H1 (cell line): ENCODE data around the gene ARHGEF35. TPM values are rescaled to one million over a fixed set of nuclear protein-coding genes. Genes with fewer than 3 reads are reported as not detected.

Source experiments
- CTCF ChIA-PET: fragments of 300-600 bp; sonication (Branson Sonifier 250); formaldehyde crosslinking; loops from one replicate; lab custom pipeline; 2021; ENCODE audit not compliant: partially characterized antibody; lab: Charles Lee
- POLR2A ChIA-PET: fragments of 300-600 bp; sonication (Branson Sonifier 250); formaldehyde crosslinking; loops from one replicate; lab custom pipeline; 2021; ENCODE audit warnings: inconsistent platforms; ENCODE audit not compliant: partially characterized antibody; lab: Charles Lee
- DNase-seq, 2 experiments: peaks; one replicate each; pipeline versions ENCODE4 v3.0.0 to v3.0.0-alpha.2; 2010 to 2022; ENCODE audit warnings: low spot score in 2 of 2, low read depth in 1 of 2, mixed read lengths in 1 of 2
- FAIRE-seq: peaks from 2 replicates; lab custom pipeline; 2011; peaks lifted over from hg19 to GRCh38; lab: Jason Lieb, UNC
- H2AFZ ChIP-seq: 2 replicates; pipeline ENCODE4 v1.8.1; 2012; ENCODE audit warnings: low read length, inconsistent platforms
- H2AK5ac ChIP-seq: 2 replicates; pipeline ENCODE4 v1.6.1; 2013; ENCODE audit warnings: low read depth, low read length
- H2BK120ac ChIP-seq: replicated peaks from 2 replicates; pipeline ENCODE3; 2013; ENCODE audit warnings: low read depth, low read length, inconsistent platforms
- H2BK12ac ChIP-seq: 2 replicates; pipeline ENCODE4 v1.6.1; 2013; ENCODE audit warnings: low read depth, low read length
- H2BK15ac ChIP-seq: 2 replicates; pipeline ENCODE4 v1.6.1; 2013; ENCODE audit warnings: low read length
- H2BK20ac ChIP-seq: 2 replicates; pipeline ENCODE4 v1.6.1; 2013; ENCODE audit warnings: low read length
- H2BK5ac ChIP-seq: 2 replicates; pipeline ENCODE4 v1.6.1; 2013; ENCODE audit warnings: low read depth, low read length
- H3K14ac ChIP-seq: 2 replicates; pipeline ENCODE4 v1.6.1; 2013; ENCODE audit warnings: inconsistent platforms; ENCODE audit not compliant: insufficient read length
- H3K18ac ChIP-seq: 2 replicates; pipeline ENCODE4 v1.6.1; 2013; ENCODE audit warnings: low read length; ENCODE audit errors: extremely low read depth
- H3K23ac ChIP-seq: 2 replicates; pipeline ENCODE4 v1.6.1; 2013; ENCODE audit warnings: inconsistent platforms; ENCODE audit not compliant: insufficient read length
- H3K23me2 ChIP-seq: 2 replicates; pipeline ENCODE4 v1.6.1; 2013; ENCODE audit warnings: low read depth, low read length
- H3K27ac ChIP-seq: 2 replicates; pipeline ENCODE4 v1.6.1; 2011; ENCODE audit warnings: low read depth, low read length, inconsistent platforms
- H3K27me3 ChIP-seq, 4 experiments: replicated peaks in 1 of 4; 1 replicate in 1 of 4; 2 replicates in 3 of 4; pipeline versions ENCODE4 v1.6.1 to v1.8.1; 2011 to 2013; ENCODE audit warnings: low read length in 3 of 4, mild to moderate bottlenecking in 3 of 4, inconsistent platforms in 2 of 4, mixed read lengths in 2 of 4, moderate library complexity in 1 of 4; ENCODE audit not compliant: control insufficient read depth in 3 of 4, insufficient read depth in 3 of 4; ENCODE audit errors: extremely low read depth in 1 of 4
- H3K36me3 ChIP-seq, 4 experiments: 2 replicates each; pipeline versions ENCODE4 v1.6.1 to v1.8.1; 2011 to 2013; ENCODE audit warnings: mild to moderate bottlenecking in 4 of 4, low read length in 3 of 4, moderate library complexity in 2 of 4, control low read depth in 1 of 4, inconsistent platforms in 1 of 4; ENCODE audit not compliant: insufficient read depth in 4 of 4, control insufficient read depth in 2 of 4
- H3K4ac ChIP-seq: replicated peaks from 2 replicates; pipeline ENCODE3; 2013; ENCODE audit warnings: low read length, low read depth, mixed read lengths, inconsistent platforms; ENCODE audit not compliant: insufficient read length
- H3K4me1 ChIP-seq, 4 experiments: replicated peaks in 1 of 4; 1 replicate in 1 of 4; 2 replicates in 3 of 4; pipeline versions ENCODE4 v1.6.1 to v1.8.1; 2011 to 2013; ENCODE audit warnings: low read length in 3 of 4, inconsistent platforms in 2 of 4, mixed read lengths in 1 of 4; ENCODE audit not compliant: insufficient read depth in 4 of 4, control insufficient read depth in 3 of 4
- H3K4me2 ChIP-seq, 2 experiments: 2 replicates each; pipeline versions ENCODE4 v1.6.1 to v1.8.1; 2011 to 2013; ENCODE audit warnings: low read depth in 2 of 2, low read length in 2 of 2, control low read depth in 1 of 2, inconsistent platforms in 1 of 2, mild to moderate bottlenecking in 1 of 2; ENCODE audit not compliant: insufficient read depth in 1 of 2
- H3K4me3 ChIP-seq, 4 experiments: fragments of 200-600, 300-600 bp in 1 of 4; sonication (generic), shearing (Covaris generic), sonication (Bioruptor Twin) in 1 of 4; 2 replicates each; pipeline versions ENCODE4 v1.5.1 to v1.8.1; 2011 to 2016; ENCODE audit warnings: low read length in 4 of 4, low read depth in 3 of 4, control low read depth in 2 of 4, inconsistent platforms in 2 of 4, mild to moderate bottlenecking in 2 of 4, mixed read lengths in 1 of 4, moderate library complexity in 1 of 4; ENCODE audit not compliant: insufficient read depth in 2 of 4; ENCODE audit errors: extremely low read depth in 1 of 4
- H3K56ac ChIP-seq: replicated peaks from 2 replicates; pipeline ENCODE3; 2013; ENCODE audit warnings: low read depth, mild to moderate bottlenecking, mixed read lengths, low read length, inconsistent platforms; ENCODE audit not compliant: insufficient read length
- H3K79me1 ChIP-seq: 2 replicates; pipeline ENCODE4 v1.6.1; 2013; ENCODE audit warnings: low read depth, low read length, control low read depth
- H3K79me2 ChIP-seq, 2 experiments: 2 replicates each; pipeline versions ENCODE4 v1.6.1 to v1.8.1; 2012 to 2013; ENCODE audit warnings: low read length in 2 of 2, mild to moderate bottlenecking in 2 of 2, inconsistent platforms in 1 of 2; ENCODE audit not compliant: insufficient read depth in 2 of 2, control insufficient read depth in 1 of 2
- H3K9ac ChIP-seq, 4 experiments: replicated peaks in 1 of 4; 1 replicate in 1 of 4; 2 replicates in 3 of 4; pipeline versions ENCODE4 v1.6.1 to v1.8.1; 2011 to 2013; ENCODE audit warnings: low read depth in 3 of 4, low read length in 3 of 4, control low read depth in 2 of 4, mild to moderate bottlenecking in 2 of 4, moderate library complexity in 2 of 4, inconsistent platforms in 1 of 4; ENCODE audit errors: extremely low read depth in 1 of 4
- H3K9me3 ChIP-seq, 2 experiments: 2 replicates each; pipeline versions ENCODE4 v1.6.1 to v1.8.1; 2012 to 2013; ENCODE audit warnings: mild to moderate bottlenecking in 2 of 2, moderate library complexity in 2 of 2, control low read depth in 1 of 2, inconsistent platforms in 1 of 2, low read depth in 1 of 2, low read length in 1 of 2, mixed read lengths in 1 of 2; ENCODE audit not compliant: insufficient read depth in 2 of 2
- H4K20me1 ChIP-seq, 2 experiments: replicated peaks in 1 of 2; 2 replicates each; pipeline versions ENCODE3 to v1.8.1; 2011 to 2013; ENCODE audit warnings: inconsistent platforms in 2 of 2, low read length in 2 of 2, mild to moderate bottlenecking in 1 of 2; ENCODE audit not compliant: insufficient read depth in 2 of 2, control insufficient read depth in 1 of 2
- H4K5ac ChIP-seq: 2 replicates; pipeline ENCODE4 v1.6.1; 2013; ENCODE audit warnings: low read length, low read depth, mixed read lengths, inconsistent platforms; ENCODE audit not compliant: insufficient read length
- H4K8ac ChIP-seq: 2 replicates; pipeline ENCODE4 v1.8.0; 2013; ENCODE audit warnings: mild to moderate bottlenecking, moderate library complexity, low read length, inconsistent platforms; ENCODE audit not compliant: insufficient read depth; ENCODE audit errors: extremely low read depth
- H4K91ac ChIP-seq: replicated peaks from 2 replicates; pipeline ENCODE3; 2013; ENCODE audit warnings: low read length, mixed read lengths, inconsistent platforms; ENCODE audit not compliant: insufficient read length
- ATF3 ChIP-seq: IDR thresholded peaks from 2 replicates; pipeline ENCODE4 v1.6.1; 2011; ENCODE audit warnings: low read depth, mild to moderate bottlenecking, low read length; ENCODE audit not compliant: insufficient read depth
- CREB1 ChIP-seq: IDR thresholded peaks from 2 replicates; pipeline ENCODE4 v1.6.1; 2012; ENCODE audit warnings: inconsistent platforms
- FOSL1 ChIP-seq: IDR thresholded peaks from 2 replicates; pipeline ENCODE4 v1.6.1; 2011; ENCODE audit warnings: mild to moderate bottlenecking, low read depth, low read length, moderate library complexity; ENCODE audit not compliant: insufficient read depth
- GABPA ChIP-seq: IDR thresholded peaks from 2 replicates; pipeline ENCODE4 v1.6.1; 2011; ENCODE audit warnings: mild to moderate bottlenecking, low read length, moderate library complexity, borderline replicate concordance; ENCODE audit not compliant: insufficient read depth
- GTF2F1 ChIP-seq: IDR thresholded peaks from 2 replicates; pipeline ENCODE4 v1.6.1; 2012; ENCODE audit warnings: low read depth, low read length, improper control_type of control experiment, borderline replicate concordance
- JUND ChIP-seq: IDR thresholded peaks from 2 replicates; pipeline ENCODE4 v1.6.1; 2011; ENCODE audit warnings: mild to moderate bottlenecking, improper control_type of control experiment, low read length
- MAX ChIP-seq: IDR thresholded peaks from 2 replicates; pipeline ENCODE4 v1.6.1; 2012; ENCODE audit warnings: inconsistent platforms
- SP4 ChIP-seq: IDR thresholded peaks from 2 replicates; pipeline ENCODE4 v1.6.1; 2012; ENCODE audit warnings: low read length, inconsistent platforms
- SRF ChIP-seq: IDR thresholded peaks from 2 replicates; pipeline ENCODE4 v1.6.1; 2011; ENCODE audit warnings: mild to moderate bottlenecking, low read depth, low read length, moderate library complexity
- TAF7 ChIP-seq: optimal IDR thresholded peaks from 2 replicates; pipeline ENCODE3; 2011; ENCODE audit warnings: low read depth, mild to moderate bottlenecking, inconsistent platforms, low read length, moderate library complexity, borderline replicate concordance
- USF2 ChIP-seq: IDR thresholded peaks from 2 replicates; pipeline ENCODE4 v1.6.1; 2011; ENCODE audit warnings: low read length, improper control_type of control experiment
- WGBS, 2 experiments: shearing (Covaris generic) in 1 of 2; methylation state at CpG; one replicate each; pipeline versions ENCODE4 v1.1.6 to v1.1.7; 2013 to 2015; ENCODE audit warnings: low lambda C conversion rate in 2 of 2, mixed read lengths in 2 of 2, inconsistent platforms in 1 of 2, low coverage in 1 of 2, missing lambda C conversion rate in 1 of 2; ENCODE audit not compliant: insufficient replicate concordance in 2 of 2, insufficient coverage in 1 of 2, insufficient read length in 1 of 2; ENCODE audit errors: extremely low coverage in 1 of 2, missing lambda C conversion rate in 1 of 2; 5-methylcytosine and 5-hydroxymethylcytosine counted together
- polyA plus RNA-seq, 7 experiments: library from polyadenylated mRNA; depleted of rRNA in 3 of 7; stranded (reverse) in 5 of 7; unstranded in 2 of 7; fragments of >200 nt in 5 of 7; fragments of 200-250 nt in 2 of 7; gene quantifications; 1 replicate in 5 of 7; 2 replicates in 1 of 7; 4 replicates in 1 of 7; pipeline versions ENCODE4 v1.2.1 to v1.2.3, GENCODE V29; 2011 to 2013; ENCODE audit warnings: missing spikeins in 2 of 7, mixed read lengths in 2 of 7
- total RNA-seq: library from RNA; stranded (reverse); fragmentation: NEBNext Ultra II Directional; extraction: Animal tissue kit (Norgen Biotek cat#: 25700); gene quantifications from 2 replicates; pipeline ENCODE4 v1.2.1, GENCODE V29; 2021

ARHGEF35 gene
- total and polyA plus RNA-seq, 2 of the 8 experiments (the other 6 are each of a cell fraction or from before 2014, with no cell fraction given), result 1.3 to 11.8 TPM

GRCh38 chr7:144144426-144144825 is 51.2 kb downstream of the ARHGEF35 start:
- Histone ChIP-seq H3K56ac (no peak overlapping the region), H3K79me2 (no peaks in the 10 kb centered on the region), H4K5ac (no peak overlapping the region), H2AFZ (no peak overlapping the region), H3K9ac (no peak overlapping the region), H3K18ac (no peak overlapping the region), H3K79me1 (no peaks in the 10 kb centered on the region), H4K91ac (no peak overlapping the region), H2BK120ac (no peak overlapping the region), H3K4me3 (no peak overlapping the region), H2AK5ac (no peak overlapping the region), H3K14ac (no peak overlapping the region), H3K9me3 (peaks cover 3 to 12% of the 10 kb centered on the region in 2 experiments; a peak in 3 of 4 replicates), H4K8ac (no peak overlapping the region), H3K23me2 (no peaks in the 10 kb centered on the region), H3K4me2 (no peak overlapping the region), H3K4me1 (no peaks in the 10 kb centered on the region), H2BK20ac (no peak overlapping the region), H3K23ac (no peak overlapping the region), H3K27ac (no peak overlapping the region), H3K4ac (no peak overlapping the region), H2BK15ac (no peak overlapping the region), H2BK5ac (no peak overlapping the region), H2BK12ac (no peak overlapping the region), H4K20me1 (no peaks in the 10 kb centered on the region), H3K36me3 (no peaks in the 10 kb centered on the region), H3K27me3 (no peaks in the 10 kb centered on the region)
- FAIRE-seq, result no peak
- ChIA-PET CTCF (no interaction called here), POLR2A (no interaction called here)
- DNase-seq, result no peak
- no peak for TF ChIP-seq MAX
- no peak for TF ChIP-seq FOSL1
- TF ChIP-seq CREB1, result no peak
- TF ChIP-seq TAF7, result no peak
- TF ChIP-seq USF2, result no peak
- TF ChIP-seq GTF2F1, result no peak
- TF ChIP-seq JUND, result no peak
- TF ChIP-seq SP4, result no peak
- no peak for TF ChIP-seq SRF
- TF ChIP-seq ATF3, result no peak
- no peak for TF ChIP-seq GABPA
- WGBS, 2 experiments, result 72% methylated on average over 3 of the region's 3 CpGs; no CpG with 5 or more reads in 1 of the 2 experiments
